Activated CD8-positive, alpha-beta T cell treated with anti-CD3 and anti-CD28 coated beads for 36 hours (primary cell): ENCODE measurements around the gene KICS2. TPM values are rescaled to one million over a fixed set of nuclear protein-coding genes. Genes with fewer than 3 reads are reported as not detected.

ENCODE experiments used
- ATAC-seq: fragments of 200-7000 bp; cut with Tn5 transposase; one replicate; pipeline ENCODE4 v1.10.0; 2021; ENCODE audit warnings: mild to moderate bottlenecking, moderate library complexity
- CTCF ChIA-PET: fragments of 350-600 bp; sonication (Branson Sonifier 250); formaldehyde crosslinking; loops from one replicate; lab custom pipeline; 2021; ENCODE audit warnings: antibody characterized with exemption; lab: Charles Lee
- POLR2A ChIA-PET: fragments of 350-600 bp; sonication (Branson Sonifier 250); formaldehyde crosslinking; loops from one replicate; lab custom pipeline; 2021; ENCODE audit warnings: antibody characterized with exemption; lab: Charles Lee
- DNase-seq: peaks from one replicate; pipeline ENCODE4 v3.0.0-alpha.2; 2020
- H3K27ac Mint-ChIP-seq: one replicate; pipeline ENCODE4 v1.8.0; 2021; ENCODE audit warnings: mild to moderate bottlenecking, mixed read lengths
- H3K27me3 Mint-ChIP-seq: one replicate; pipeline ENCODE4 v1.8.0; 2021; ENCODE audit warnings: mixed read lengths
- H3K36me3 Mint-ChIP-seq: one replicate; pipeline ENCODE4 v1.8.0; 2021; ENCODE audit warnings: low read depth, mixed read lengths
- H3K4me1 Mint-ChIP-seq: one replicate; pipeline ENCODE4 v1.8.0; 2021; ENCODE audit warnings: low read depth, mixed read lengths
- H3K4me3 Mint-ChIP-seq: one replicate; pipeline ENCODE4 v1.8.0; 2021; ENCODE audit warnings: mild to moderate bottlenecking, moderate library complexity, mixed read lengths
- H3K9me3 Mint-ChIP-seq: one replicate; pipeline ENCODE4 v1.8.0; 2021; ENCODE audit warnings: mixed read lengths
- CTCF ChIP-seq: fragments of 200-600 bp; IDR thresholded peaks from one replicate; pipeline ENCODE4 v1.8.0; 2022; ENCODE audit warnings: antibody characterized with exemption, mild to moderate bottlenecking
- intact Hi-C: fragments of 100-400 bp; cut with micrococcal nuclease; formaldehyde crosslinking; loops from one replicate; pipeline ENCODE4 v1.10.0; 2022
- total RNA-seq, 2 experiments: library from RNA; stranded (reverse); gene quantifications; one replicate each; pipeline ENCODE4 v1.2.3, GENCODE V29; 2021

Gene KICS2
- total RNA-seq, 2 experiments from 2014 or later, result 16.6 to 19.7 TPM

- ATAC-seq (no peak), DNase-seq (no peak)
- ChIA-PET POLR2A (no interaction called here), CTCF (no interaction called here)
- Mint-ChIP-seq H3K27me3 (no peaks in the 10 kb centered on the region), H3K27ac (no peak overlapping the region), H3K36me3 (no peaks in the 10 kb centered on the region), H3K4me3 (no peak overlapping the region), H3K4me1 (peaks cover 4% of the 10 kb centered on the region), H3K9me3 (no peaks in the 10 kb centered on the region)
- TF ChIP-seq CTCF, result no peak
- intact Hi-C loops, result no loop called here
These were observed 46.7 kb downstream of the KICS2 start for GRCh38 chr12:64175254-64175945.

GRCh38 chr12:64173456-64173855 is 48.6 kb downstream of the KICS2 start:
- POLR2A ChIA-PET, result no interaction called here
- Mint-ChIP-seq H3K4me3 (no peak overlapping the region), H3K27ac (no peak overlapping the region), H3K4me1 (peaks cover 4% of the 10 kb centered on the region), H3K9me3 (no peaks in the 10 kb centered on the region), H3K27me3 (no peaks in the 10 kb centered on the region), H3K36me3 (peaks cover 2% of the 10 kb centered on the region)
- no peak for TF ChIP-seq CTCF
- ATAC-seq (no peak), DNase-seq (no peak)
- CTCF ChIA-PET, result no interaction called here
- intact Hi-C loops, result no loop called here

Other genes with a start within 250 kb of the KICS2 start
- not detected for gene C12orf56, start 168.5 kb upstream of the KICS2 start, total RNA-seq
- 100 to 1,000 TPM; 163 to 180 TPM for gene XPOT, start 182.1 kb upstream of the KICS2 start, total RNA-seq
- 10 to 100 TPM; 14.0 to 15.5 TPM for gene TBK1, start 229.8 kb upstream of the KICS2 start, total RNA-seq